GOT3 (cell line): Measurements from ENCODE around the gene RPE.

Source experiments
- DNase-seq: peaks from one replicate; lab custom pipeline; 2025; ENCODE audit warnings: mixed read lengths; lab: John Stamatoyannopoulos, UW

Gene RPE

GRCh38 chr2:210000464-210001324 lies 1.7 kb upstream of the RPE start:
- DNase-seq = no peak

- no peak for DNase-seq
Measured at GRCh38 chr2:210003359-210003758, 921 bp downstream of the RPE start.

GRCh38 chr2:210004881-210005280 lies 2.4 kb downstream of the RPE start:
- no peak for DNase-seq

- DNase-seq = no peak
Measured at GRCh38 chr2:210007895-210008294, 5.5 kb downstream of the RPE start.

GRCh38 chr2:210009126-210009525 lies 6.7 kb downstream of the RPE start:
- no peak for DNase-seq

GRCh38 chr2:210009896-210010295 lies 7.5 kb downstream of the RPE start:
- DNase-seq = no peak

- no peak for DNase-seq
Measured at GRCh38 chr2:210020138-210020537, 17.7 kb downstream of the RPE start.

- no peak for DNase-seq
Measured at GRCh38 chr2:210022824-210023223, 20.4 kb downstream of the RPE start.

GRCh38 chr2:210027608-210028007 lies 25.2 kb downstream of the RPE start:
- no peak for DNase-seq

- no peak for DNase-seq
Measured at GRCh38 chr2:210028178-210028577, 25.7 kb downstream of the RPE start.

- DNase-seq = no peak
Measured at GRCh38 chr2:210034087-210034683, 31.7 kb downstream of the RPE start.

- no peak for DNase-seq
Measured at GRCh38 chr2:210035679-210036078, 33.2 kb downstream of the RPE start.

- DNase-seq = no peak
Measured at GRCh38 chr2:210038078-210038477, 35.6 kb downstream of the RPE start.

- no peak for DNase-seq
Measured at GRCh38 chr2:210046851-210047500, 44.5 kb downstream of the RPE start.

GRCh38 chr2:210049831-210050230 lies 47.4 kb downstream of the RPE start:
- DNase-seq = no peak

GRCh38 chr2:210050885-210051284 lies 48.4 kb downstream of the RPE start:
- DNase-seq = no peak

GRCh38 chr2:210054696-210055095 lies 52.3 kb downstream of the RPE start:
- DNase-seq = no peak

GRCh38 chr2:210055825-210056224 lies 53.4 kb downstream of the RPE start:
- no peak for DNase-seq

- DNase-seq = no peak
Measured at GRCh38 chr2:210063306-210063705, 60.9 kb downstream of the RPE start.
